T-helper 17 cell (primary cell): Measurements from ENCODE around the gene YIPF1. TPM values are rescaled to one million over a fixed set of nuclear protein-coding genes. Genes with fewer than 3 reads are reported as not detected.

Experiments
- ATAC-seq: fragments of 150-1000 bp; cut with Tn5 transposase; 2 replicates; pipeline ENCODE4 v1.10.0; 2021; ENCODE audit warnings: mild to moderate bottlenecking, moderate library complexity
- DNase-seq, 3 donors: peaks; one replicate each; pipeline versions ENCODE4 v3.0.0 to v3.0.0-alpha.2; 2020 to 2021
- H3K9me3 ChIP-seq: one replicate; pipeline ENCODE4 v1.7.0; 2013; ENCODE audit warnings: low read length, mild to moderate bottlenecking; ENCODE audit not compliant: control insufficient read depth, poor library complexity, severe bottlenecking
- H3K27ac Mint-ChIP-seq: one replicate; pipeline ENCODE4 v1.8.0; 2022; ENCODE audit warnings: mild to moderate bottlenecking, moderate library complexity, mixed read lengths
- H3K27me3 Mint-ChIP-seq: one replicate; pipeline ENCODE4 v1.8.0; 2022; ENCODE audit warnings: mixed read lengths
- H3K36me3 Mint-ChIP-seq: one replicate; pipeline ENCODE4 v1.8.0; 2022; ENCODE audit warnings: low read depth, mixed read lengths
- H3K4me1 Mint-ChIP-seq: one replicate; pipeline ENCODE4 v1.8.0; 2022; ENCODE audit warnings: mild to moderate bottlenecking, mixed read lengths
- H3K4me3 Mint-ChIP-seq: one replicate; pipeline ENCODE4 v1.8.0; 2022; ENCODE audit warnings: mild to moderate bottlenecking, moderate library complexity, mixed read lengths
- total RNA-seq, 4 donors: library from RNA in 2 of 4; stranded (reverse) in 2 of 4; gene quantifications; one replicate each; pipeline ENCODE4 v1.2.3 and lab custom pipeline; 2022 to 2026

Gene YIPF1
- total RNA-seq, 2 donors from 2014 or later = 8.8 to 10.3 TPM

DNA sequence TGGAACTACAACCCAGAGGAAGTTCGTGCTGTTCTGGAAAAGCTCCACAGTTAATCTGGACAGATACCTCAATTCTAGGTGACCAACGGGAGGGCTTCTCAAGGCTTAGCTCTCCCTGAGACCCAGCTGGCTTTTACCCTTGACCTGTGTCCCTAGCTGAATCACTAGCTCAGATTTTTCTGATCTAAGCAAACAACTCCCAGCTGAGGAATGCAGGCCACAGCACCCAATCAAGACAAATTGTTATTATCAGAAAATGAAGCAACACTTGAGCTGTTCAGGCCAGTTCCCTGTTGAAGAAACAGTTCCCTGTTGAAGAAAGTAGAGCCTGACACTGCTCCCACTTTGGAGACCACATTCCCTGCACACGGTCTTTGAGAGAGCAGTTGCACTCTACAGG is 20.3 kb upstream of the YIPF1 start:
- Mint-ChIP-seq H3K27me3 (no peaks in the 10 kb centered on the region), H3K4me1 (no peaks in the 10 kb centered on the region), H3K27ac (no peak overlapping the region), H3K4me3 (no peak overlapping the region), H3K36me3 (peaks cover 4% of the 10 kb centered on the region)
- no peaks in the 10 kb centered on the region for H3K9me3 ChIP-seq
- ATAC-seq (no peak), DNase-seq (no peak)

DNA sequence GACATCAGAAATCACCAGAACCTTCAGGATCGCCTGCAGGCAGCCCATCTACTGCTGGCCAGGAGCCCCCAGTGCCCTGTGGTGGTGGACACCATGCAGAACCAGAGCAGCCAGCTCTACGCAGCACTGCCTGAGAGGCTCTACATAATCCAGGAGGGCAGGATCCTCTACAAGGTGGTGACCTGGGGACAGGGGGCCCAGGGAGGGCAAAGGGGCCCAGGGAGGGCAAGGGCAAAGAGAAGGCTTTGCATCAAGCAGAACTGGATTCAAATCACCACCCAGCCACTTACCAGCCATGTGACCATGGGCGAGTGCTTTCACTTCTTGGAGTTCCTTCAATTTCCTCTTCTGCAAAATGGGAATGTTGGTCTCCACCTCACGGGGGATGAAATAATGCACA is 16.5 kb upstream of the YIPF1 start:
- H3K9me3 ChIP-seq = no peaks in the 10 kb centered on the region
- Mint-ChIP-seq H3K27me3 (no peaks in the 10 kb centered on the region), H3K36me3 (no peaks in the 10 kb centered on the region), H3K4me1 (peaks cover 2% of the 10 kb centered on the region), H3K27ac (no peak overlapping the region), H3K4me3 (no peak overlapping the region)
- no peak for DNase-seq
- ATAC-seq = no peak

- Mint-ChIP-seq H3K27me3 (no peaks in the 10 kb centered on the region), H3K27ac (no peak overlapping the region), H3K36me3 (no peaks in the 10 kb centered on the region), H3K4me1 (peaks cover 2% of the 10 kb centered on the region), H3K4me3 (no peak overlapping the region)
- ATAC-seq (no peak), DNase-seq (no peak)
- no peaks in the 10 kb centered on the region for H3K9me3 ChIP-seq
Measured at GRCh38 chr1:53905509-53905908, 15.9 kb upstream of the YIPF1 start.

GRCh38 chr1:53902235-53903138 is 12.9 kb upstream of the YIPF1 start:
- Mint-ChIP-seq H3K4me3 (no peak overlapping the region), H3K4me1 (peaks cover 2% of the 10 kb centered on the region), H3K27ac (no peak overlapping the region), H3K36me3 (no peaks in the 10 kb centered on the region), H3K27me3 (no peaks in the 10 kb centered on the region)
- no peak for DNase-seq
- H3K9me3 ChIP-seq = no peaks in the 10 kb centered on the region
- ATAC-seq = no peak

GRCh38 chr1:53899708-53900107 is 10.1 kb upstream of the YIPF1 start:
- H3K4me3 Mint-ChIP-seq = no peak overlapping the region
- H3K9me3 ChIP-seq = no peaks in the 10 kb centered on the region
- peaks cover 10% of the 10 kb centered on the region for H3K27me3 Mint-ChIP-seq
- DNase-seq (no peak), ATAC-seq (no peak)
- H3K36me3 Mint-ChIP-seq = peaks cover 3% of the 10 kb centered on the region
- no peak overlapping the region for H3K27ac Mint-ChIP-seq
- peaks cover 8% of the 10 kb centered on the region for H3K4me1 Mint-ChIP-seq

DNA sequence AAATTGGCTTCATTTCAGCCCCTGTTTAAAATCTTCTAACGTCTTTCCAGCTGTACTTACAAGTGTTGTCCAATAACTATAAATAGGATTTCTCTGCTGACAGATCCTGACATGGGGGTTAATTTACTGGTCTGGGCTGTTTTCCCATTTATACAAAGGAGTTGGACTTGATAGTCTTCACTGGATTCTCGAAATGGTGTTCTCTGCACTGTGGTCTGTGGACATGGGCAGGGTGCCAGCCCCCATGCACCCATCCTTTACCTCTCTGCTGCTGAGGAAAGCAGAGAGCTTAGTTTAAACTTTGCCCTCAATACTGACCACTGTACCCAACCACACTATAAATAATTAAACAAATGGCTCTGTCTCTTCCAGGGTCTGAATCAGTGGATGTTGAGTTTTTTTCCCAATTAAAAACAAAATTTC is 9.6 kb upstream of the YIPF1 start:
- DNase-seq (no peak), ATAC-seq (no peak)
- Mint-ChIP-seq H3K27ac (no peak overlapping the region), H3K4me3 (no peak overlapping the region), H3K27me3 (peaks cover 13% of the 10 kb centered on the region), H3K4me1 (peaks cover 8% of the 10 kb centered on the region), H3K36me3 (peaks cover 3% of the 10 kb centered on the region)
- H3K9me3 ChIP-seq = no peaks in the 10 kb centered on the region

DNA sequence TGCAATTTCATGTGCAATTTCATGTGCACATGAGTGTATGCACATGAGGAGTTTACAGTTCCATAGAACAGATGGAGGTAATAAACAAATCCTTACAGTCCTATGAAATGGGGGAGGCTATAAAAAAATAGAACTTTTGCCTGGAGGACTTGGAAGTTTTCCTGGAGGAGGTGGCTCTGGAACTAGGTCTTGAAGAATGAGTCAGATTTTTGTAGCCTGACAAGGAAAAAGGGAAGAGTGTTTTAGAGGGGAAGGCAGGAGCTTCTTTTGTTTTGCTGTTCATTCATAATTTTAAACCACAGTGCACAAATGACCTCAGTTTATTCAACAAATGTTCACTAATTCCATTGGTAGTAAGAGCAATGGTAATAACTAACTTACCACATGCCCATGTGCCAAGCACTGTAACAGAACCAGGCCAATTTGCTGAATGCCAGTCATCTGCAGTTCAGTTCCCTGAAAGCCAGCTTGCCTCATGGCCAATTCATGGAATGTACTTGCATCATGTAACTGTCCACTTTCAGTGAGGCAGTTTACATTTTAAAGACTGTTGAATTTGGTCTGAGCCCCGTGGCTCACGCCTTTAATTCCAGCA is 7.1 kb upstream of the YIPF1 start:
- DNase-seq = no peak
- H3K9me3 ChIP-seq = no peaks in the 10 kb centered on the region
- H3K4me1 Mint-ChIP-seq = peaks cover 9% of the 10 kb centered on the region
- no peak overlapping the region for H3K4me3 Mint-ChIP-seq
- peaks cover 3% of the 10 kb centered on the region for H3K36me3 Mint-ChIP-seq
- no peak for ATAC-seq
- no peak overlapping the region for H3K27ac Mint-ChIP-seq
- peaks cover 13% of the 10 kb centered on the region for H3K27me3 Mint-ChIP-seq

GRCh38 chr1:53895421-53895820 is 5.8 kb upstream of the YIPF1 start:
- Mint-ChIP-seq H3K4me1 (peaks cover 10% of the 10 kb centered on the region), H3K27me3 (peaks cover 13% of the 10 kb centered on the region), H3K36me3 (peaks cover 3% of the 10 kb centered on the region), H3K4me3 (no peak overlapping the region), H3K27ac (no peak overlapping the region)
- DNase-seq (no peak), ATAC-seq (no peak)
- H3K9me3 ChIP-seq = no peaks in the 10 kb centered on the region

- H3K27me3 Mint-ChIP-seq = peaks cover 13% of the 10 kb centered on the region
- H3K27ac Mint-ChIP-seq = no peak overlapping the region
- no peaks in the 10 kb centered on the region for H3K9me3 ChIP-seq
- H3K4me1 Mint-ChIP-seq = peaks cover 15% of the 10 kb centered on the region
- ATAC-seq (no peak), DNase-seq (no peak)
- H3K4me3 Mint-ChIP-seq = no peak overlapping the region
- peaks cover 3% of the 10 kb centered on the region for H3K36me3 Mint-ChIP-seq
Measured at GRCh38 chr1:53894644-53895043, 5.0 kb upstream of the YIPF1 start.

DNA sequence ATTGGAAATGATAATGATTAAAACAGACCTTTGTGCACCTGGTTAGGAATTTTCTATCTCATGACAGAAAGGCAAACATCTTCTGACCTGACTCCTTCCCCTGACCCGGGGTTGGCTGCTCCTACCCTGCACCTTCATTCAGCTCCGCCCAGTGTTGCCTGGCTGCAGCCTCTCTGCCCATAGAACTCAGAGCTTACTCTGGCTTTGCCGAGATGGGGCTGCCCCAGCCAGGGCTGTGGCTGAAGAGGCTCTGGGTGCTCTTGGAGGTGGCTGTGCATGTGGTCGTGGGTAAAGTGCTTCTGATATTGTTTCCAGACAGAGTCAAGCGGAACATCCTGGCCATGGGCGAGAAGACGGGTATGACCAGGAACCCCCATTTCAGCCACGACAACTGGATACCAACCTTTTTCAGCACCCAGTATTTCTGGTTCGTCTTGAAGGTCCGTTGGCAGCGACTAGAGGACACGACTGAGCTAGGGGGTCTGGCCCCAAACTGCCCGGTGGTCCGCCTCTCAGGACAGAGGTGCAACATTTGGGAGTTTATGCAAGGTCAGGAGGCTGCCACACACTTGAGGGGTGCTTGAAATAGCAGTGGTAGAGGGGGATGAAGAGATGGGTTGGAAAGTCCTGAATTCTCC is 4.5 kb upstream of the YIPF1 start, which contains the start of gene DIO1:
TSS of gene DIO1 (plus strand) at position 189 of the 638 bp plus-strand sequence. CDS start at position 213, 24 bp downstream.
- ATAC-seq (no peak), DNase-seq (no peak)
- Mint-ChIP-seq H3K27ac (no peak within 1 kb of the TSS), H3K4me3 (no peak within 1 kb of the TSS), H3K4me1 (peaks cover 18% of the 10 kb centered on the region), H3K36me3 (peaks cover 3% of the 10 kb centered on the region), H3K27me3 (peaks cover 13% of the 10 kb centered on the region)
- H3K9me3 ChIP-seq = no peaks in the 10 kb centered on the region

DNA sequence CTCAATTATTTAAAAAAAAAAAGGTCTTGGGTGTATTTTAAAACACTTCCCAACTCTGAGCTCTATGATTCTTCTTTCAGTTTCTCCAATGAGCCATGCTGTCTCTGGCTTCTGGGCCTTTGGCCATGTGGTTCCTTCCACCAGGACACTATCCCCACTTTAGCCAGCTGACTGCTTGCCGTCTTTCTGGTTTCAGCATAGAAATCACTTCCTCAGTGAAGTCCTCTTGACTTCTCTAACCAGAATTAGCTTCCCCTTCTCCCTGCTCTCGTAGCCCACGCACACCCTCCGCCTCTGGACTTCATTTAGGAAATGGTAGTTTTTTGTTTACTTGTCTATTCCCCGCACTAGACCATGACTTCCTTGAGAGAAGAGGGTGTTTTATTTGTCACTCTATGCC is 3.3 kb upstream of the YIPF1 start:
- H3K9me3 ChIP-seq = no peaks in the 10 kb centered on the region
- Mint-ChIP-seq H3K4me1 (peaks cover 28% of the 10 kb centered on the region), H3K27me3 (peaks cover 13% of the 10 kb centered on the region), H3K36me3 (peaks cover 3% of the 10 kb centered on the region), H3K27ac (no peak overlapping the region), H3K4me3 (no peak overlapping the region)
- DNase-seq (no peak), ATAC-seq (no peak)

- H3K27ac Mint-ChIP-seq = no peak overlapping the region
Measured at GRCh38 chr1:53891678-53892077, 2.1 kb upstream of the YIPF1 start.

DNA sequence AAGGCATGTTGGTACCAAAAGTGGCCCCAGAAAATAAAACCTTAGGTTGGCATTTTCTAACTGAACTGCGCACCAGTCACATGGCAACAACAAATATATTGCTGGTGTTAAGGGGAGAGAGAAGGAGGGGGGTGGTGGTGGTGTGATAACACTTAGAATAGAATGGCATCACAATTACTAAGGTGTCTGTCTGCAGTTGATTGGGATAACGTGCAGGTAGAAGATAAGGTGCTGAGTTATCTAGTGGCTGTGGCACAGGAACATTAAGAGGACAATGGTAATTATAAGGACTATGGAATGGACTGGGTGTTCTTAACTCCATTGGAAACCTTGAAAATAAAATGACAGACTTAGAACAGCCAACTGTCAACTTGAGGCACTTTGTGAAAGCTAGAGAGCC is 1.4 kb upstream of the YIPF1 start:
- H3K4me3 Mint-ChIP-seq = peak overlapping the region; percentile 97
- ATAC-seq (no peak), DNase-seq (no peak)
- H3K27me3 Mint-ChIP-seq = peaks cover 13% of the 10 kb centered on the region
- no peaks in the 10 kb centered on the region for H3K9me3 ChIP-seq
- H3K27ac Mint-ChIP-seq = peak overlapping the region; percentile 95
- H3K36me3 Mint-ChIP-seq = peaks cover 5% of the 10 kb centered on the region
- peaks cover 36% of the 10 kb centered on the region for H3K4me1 Mint-ChIP-seq

More at GRCh38 chr1:53891678-53892077, 2.1 kb upstream of the YIPF1 start:
- no peak for ATAC-seq
- H3K9me3 ChIP-seq = no peaks in the 10 kb centered on the region
- no peak for DNase-seq
- no peak overlapping the region for H3K4me3 Mint-ChIP-seq
- peaks cover 5% of the 10 kb centered on the region for H3K36me3 Mint-ChIP-seq
- H3K27me3 Mint-ChIP-seq = peaks cover 13% of the 10 kb centered on the region
- H3K4me1 Mint-ChIP-seq = peaks cover 33% of the 10 kb centered on the region
